ENCODE data around the gene CTIF.
A peak's percentile ranks its signal among the peaks of the same experiment; 100 is the strongest.

CTIF gene

GRCh38 chr18:48597671-48598070, 58.8 kb downstream of the CTIF start:
- no peak for TF ChIP-seq CTCF (IDR thresholded peaks at IDR 0.05; ENCODE audit: insufficient read depth, low read depth, low read length, missing control alignments)
- H3K4me3 ChIP-seq (ENCODE audit: low read depth, low read length) = no peak overlapping the region
- no peak for DNase-seq (ENCODE audit: low read depth)

GRCh38 chr18:48599391-48599790, 60.6 kb downstream of the CTIF start:
- DNase-seq (ENCODE audit: low read depth) = no peak
- TF ChIP-seq CTCF (IDR thresholded peaks at IDR 0.05; ENCODE audit: insufficient read depth, low read depth, low read length, missing control alignments) = no peak
- H3K4me3 ChIP-seq (ENCODE audit: low read depth, low read length) = no peak overlapping the region

- no peak overlapping the region for H3K4me3 ChIP-seq (ENCODE audit: low read depth, low read length)
- DNase-seq (ENCODE audit: low read depth) = no peak
- no peak for TF ChIP-seq CTCF (IDR thresholded peaks at IDR 0.05; ENCODE audit: insufficient read depth, low read depth, low read length, missing control alignments)
Observed at GRCh38 chr18:48600046-48600445, 61.2 kb downstream of the CTIF start.

- no peak for DNase-seq (ENCODE audit: low read depth)
- TF ChIP-seq CTCF (IDR thresholded peaks at IDR 0.05; ENCODE audit: insufficient read depth, low read depth, low read length, missing control alignments) = no peak
- no peak overlapping the region for H3K4me3 ChIP-seq (ENCODE audit: low read depth, low read length)
Observed at GRCh38 chr18:48600456-48601090, 61.7 kb downstream of the CTIF start.

- no peak for DNase-seq (ENCODE audit: low read depth)
- no peak overlapping the region for H3K4me3 ChIP-seq (ENCODE audit: low read depth, low read length)
- no peak for TF ChIP-seq CTCF (IDR thresholded peaks at IDR 0.05; ENCODE audit: insufficient read depth, low read depth, low read length, missing control alignments)
Observed at GRCh38 chr18:48601343-48601742, 62.5 kb downstream of the CTIF start.

- no peak for DNase-seq (ENCODE audit: low read depth)
- no peak overlapping the region for H3K4me3 ChIP-seq (ENCODE audit: low read depth, low read length)
- no peak for TF ChIP-seq CTCF (IDR thresholded peaks at IDR 0.05; ENCODE audit: insufficient read depth, low read depth, low read length, missing control alignments)
Observed at GRCh38 chr18:48602759-48603390, 64.0 kb downstream of the CTIF start.

GRCh38 chr18:48605408-48605845, 66.6 kb downstream of the CTIF start:
- H3K4me3 ChIP-seq (ENCODE audit: low read depth, low read length) = no peak overlapping the region
- peak; percentile 22 for TF ChIP-seq CTCF (IDR thresholded peaks at IDR 0.05; ENCODE audit: insufficient read depth, low read depth, low read length, missing control alignments)
- DNase-seq (ENCODE audit: low read depth) = peak; percentile 37
